ENCODE data around the gene SPATC1L.
A peak's percentile ranks its signal among the peaks of the same experiment; 100 is the strongest.

Gene SPATC1L

DNA sequence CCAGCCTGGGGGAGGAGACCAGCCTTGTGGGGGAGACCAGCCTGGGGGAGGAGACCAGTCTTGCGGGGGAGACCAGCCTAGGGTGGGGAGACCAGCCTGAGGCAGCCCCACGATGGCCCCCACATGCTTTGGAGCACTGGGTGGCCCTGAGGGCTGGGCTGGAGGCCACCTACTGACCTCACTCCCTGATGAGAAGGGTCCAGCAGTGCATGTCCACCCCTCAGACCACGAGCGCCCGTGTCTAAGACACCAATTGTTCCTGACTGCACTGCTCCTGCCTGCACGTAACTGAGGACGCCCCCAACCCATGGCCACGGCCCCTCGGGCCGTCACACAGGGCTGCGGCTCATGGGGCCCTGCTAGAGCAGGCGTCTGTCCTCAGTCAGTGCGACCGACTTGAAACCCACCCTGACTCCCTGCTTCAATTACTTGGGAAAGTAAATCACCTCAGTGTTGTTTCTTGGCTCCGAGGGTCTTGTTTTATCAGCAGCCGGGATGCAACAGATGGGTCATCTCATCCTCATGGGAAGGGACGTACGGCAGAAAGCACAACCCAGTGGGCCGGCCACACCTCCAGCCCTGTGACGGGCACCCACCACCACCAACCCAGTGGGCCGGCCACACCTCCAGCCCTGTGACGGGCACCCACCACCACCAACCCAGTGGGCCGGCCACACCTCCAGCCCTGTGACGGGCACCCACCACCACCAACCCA is at the start of gene SPATC1L:
TSS of gene SPATC1L (minus strand) at position 550 of the 715 bp plus-strand sequence. CDS start 1,643 bp downstream, outside the sequence.
- TF ChIP-seq PPARA (CRISPR knock-in tag; IDR thresholded peaks at IDR 0.05; ENCODE audit: borderline replicate concordance) (no peak), ARNTL (CRISPR knock-in tag; IDR thresholded peaks at IDR 0.05; ENCODE audit: borderline replicate concordance, low read depth) (no peak), SNAI2 (CRISPR knock-in tag; IDR thresholded peaks at IDR 0.05) (no peak), ZC3H10 (CRISPR knock-in tag; IDR thresholded peaks at IDR 0.05) (no peak), ESRRG (CRISPR knock-in tag; IDR thresholded peaks at IDR 0.05) (no peak), GLIS3 (CRISPR knock-in tag; IDR thresholded peaks at IDR 0.05) (no peak), TOX (CRISPR knock-in tag; IDR thresholded peaks at IDR 0.05; ENCODE audit: borderline replicate concordance) (no peak), ZFP30 (CRISPR knock-in tag; IDR thresholded peaks at IDR 0.05) (no peak), ZNF8 (CRISPR knock-in tag; IDR thresholded peaks at IDR 0.05) (no peak), TCF4 (CRISPR knock-in tag; IDR thresholded peaks at IDR 0.05; ENCODE audit: borderline replicate concordance) (no peak), ISL1 (CRISPR knock-in tag; IDR thresholded peaks at IDR 0.05) (no peak)
- TF ChIP-seq, protein P1, sequence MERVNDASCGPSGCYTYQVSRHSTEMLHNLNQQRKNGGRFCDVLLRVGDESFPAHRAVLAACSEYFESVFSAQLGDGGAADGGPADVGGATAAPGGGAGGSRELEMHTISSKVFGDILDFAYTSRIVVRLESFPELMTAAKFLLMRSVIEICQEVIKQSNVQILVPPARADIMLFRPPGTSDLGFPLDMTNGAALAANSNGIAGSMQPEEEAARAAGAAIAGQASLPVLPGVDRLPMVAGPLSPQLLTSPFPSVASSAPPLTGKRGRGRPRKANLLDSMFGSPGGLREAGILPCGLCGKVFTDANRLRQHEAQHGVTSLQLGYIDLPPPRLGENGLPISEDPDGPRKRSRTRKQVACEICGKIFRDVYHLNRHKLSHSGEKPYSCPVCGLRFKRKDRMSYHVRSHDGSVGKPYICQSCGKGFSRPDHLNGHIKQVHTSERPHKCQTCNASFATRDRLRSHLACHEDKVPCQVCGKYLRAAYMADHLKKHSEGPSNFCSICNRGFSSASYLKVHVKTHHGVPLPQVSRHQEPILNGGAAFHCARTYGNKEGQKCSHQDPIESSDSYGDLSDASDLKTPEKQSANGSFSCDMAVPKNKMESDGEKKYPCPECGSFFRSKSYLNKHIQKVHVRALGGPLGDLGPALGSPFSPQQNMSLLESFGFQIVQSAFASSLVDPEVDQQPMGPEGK (CRISPR knock-in tag; IDR thresholded peaks at IDR 0.05; ENCODE audit: borderline replicate concordance), result no peak
- TF ChIP-seq, protein P2, sequence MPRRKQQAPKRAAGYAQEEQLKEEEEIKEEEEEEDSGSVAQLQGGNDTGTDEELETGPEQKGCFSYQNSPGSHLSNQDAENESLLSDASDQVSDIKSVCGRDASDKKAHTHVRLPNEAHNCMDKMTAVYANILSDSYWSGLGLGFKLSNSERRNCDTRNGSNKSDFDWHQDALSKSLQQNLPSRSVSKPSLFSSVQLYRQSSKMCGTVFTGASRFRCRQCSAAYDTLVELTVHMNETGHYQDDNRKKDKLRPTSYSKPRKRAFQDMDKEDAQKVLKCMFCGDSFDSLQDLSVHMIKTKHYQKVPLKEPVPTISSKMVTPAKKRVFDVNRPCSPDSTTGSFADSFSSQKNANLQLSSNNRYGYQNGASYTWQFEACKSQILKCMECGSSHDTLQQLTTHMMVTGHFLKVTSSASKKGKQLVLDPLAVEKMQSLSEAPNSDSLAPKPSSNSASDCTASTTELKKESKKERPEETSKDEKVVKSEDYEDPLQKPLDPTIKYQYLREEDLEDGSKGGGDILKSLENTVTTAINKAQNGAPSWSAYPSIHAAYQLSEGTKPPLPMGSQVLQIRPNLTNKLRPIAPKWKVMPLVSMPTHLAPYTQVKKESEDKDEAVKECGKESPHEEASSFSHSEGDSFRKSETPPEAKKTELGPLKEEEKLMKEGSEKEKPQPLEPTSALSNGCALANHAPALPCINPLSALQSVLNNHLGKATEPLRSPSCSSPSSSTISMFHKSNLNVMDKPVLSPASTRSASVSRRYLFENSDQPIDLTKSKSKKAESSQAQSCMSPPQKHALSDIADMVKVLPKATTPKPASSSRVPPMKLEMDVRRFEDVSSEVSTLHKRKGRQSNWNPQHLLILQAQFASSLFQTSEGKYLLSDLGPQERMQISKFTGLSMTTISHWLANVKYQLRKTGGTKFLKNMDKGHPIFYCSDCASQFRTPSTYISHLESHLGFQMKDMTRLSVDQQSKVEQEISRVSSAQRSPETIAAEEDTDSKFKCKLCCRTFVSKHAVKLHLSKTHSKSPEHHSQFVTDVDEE (CRISPR knock-in tag; IDR thresholded peaks at IDR 0.05), result no peak
- ATAC-seq, result peak; percentile 78

DNA sequence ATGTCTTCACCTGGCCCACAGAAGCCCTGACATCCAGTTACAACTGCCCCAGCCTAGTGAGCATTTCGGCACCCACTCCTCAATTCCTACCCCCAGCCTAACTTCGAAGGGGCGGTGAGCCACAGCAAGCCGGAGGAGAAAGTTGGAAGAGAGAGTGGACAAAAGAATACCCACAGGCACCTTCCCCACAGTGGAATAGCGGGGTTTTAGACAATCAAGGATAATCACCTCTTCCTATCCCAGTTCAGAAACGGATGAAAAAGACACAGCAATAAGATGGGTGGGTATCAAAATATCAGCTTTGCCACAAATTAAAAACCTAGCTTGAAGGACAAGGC is 45.6 kb upstream of the SPATC1L start:
- TF ChIP-seq, protein P3, sequence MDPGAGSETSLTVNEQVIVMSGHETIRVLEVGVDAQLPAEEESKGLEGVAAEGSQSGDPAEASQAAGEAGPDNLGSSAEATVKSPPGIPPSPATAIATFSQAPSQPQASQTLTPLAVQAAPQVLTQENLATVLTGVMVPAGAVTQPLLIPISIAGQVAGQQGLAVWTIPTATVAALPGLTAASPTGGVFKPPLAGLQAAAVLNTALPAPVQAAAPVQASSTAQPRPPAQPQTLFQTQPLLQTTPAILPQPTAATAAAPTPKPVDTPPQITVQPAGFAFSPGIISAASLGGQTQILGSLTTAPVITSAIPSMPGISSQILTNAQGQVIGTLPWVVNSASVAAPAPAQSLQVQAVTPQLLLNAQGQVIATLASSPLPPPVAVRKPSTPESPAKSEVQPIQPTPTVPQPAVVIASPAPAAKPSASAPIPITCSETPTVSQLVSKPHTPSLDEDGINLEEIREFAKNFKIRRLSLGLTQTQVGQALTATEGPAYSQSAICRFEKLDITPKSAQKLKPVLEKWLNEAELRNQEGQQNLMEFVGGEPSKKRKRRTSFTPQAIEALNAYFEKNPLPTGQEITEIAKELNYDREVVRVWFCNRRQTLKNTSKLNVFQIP (CRISPR knock-in tag; IDR thresholded peaks at IDR 0.05; ENCODE audit: borderline replicate concordance, low read depth), result no peak
- TF ChIP-seq CSDC2 (CRISPR knock-in tag; IDR thresholded peaks at IDR 0.05) (no peak), ZC3H10 (CRISPR knock-in tag; IDR thresholded peaks at IDR 0.05) (no peak), ARNTL (CRISPR knock-in tag; IDR thresholded peaks at IDR 0.05; ENCODE audit: borderline replicate concordance, low read depth) (no peak), BACH2 (CRISPR knock-in tag; IDR thresholded peaks at IDR 0.05; ENCODE audit: borderline replicate concordance) (no peak), ZNF565 (CRISPR knock-in tag; conservative IDR thresholded peaks at IDR 0.05; ENCODE audit: low read depth) (no peak), ISL1 (CRISPR knock-in tag; IDR thresholded peaks at IDR 0.05) (no peak), RARB (CRISPR knock-in tag; IDR thresholded peaks at IDR 0.05) (no peak), OSR1 (CRISPR knock-in tag; IDR thresholded peaks at IDR 0.05) (no peak), TCF4 (CRISPR knock-in tag; IDR thresholded peaks at IDR 0.05; ENCODE audit: borderline replicate concordance) (no peak), ZFP3 (CRISPR knock-in tag; IDR thresholded peaks at IDR 0.05) (no peak), ZNF70 (CRISPR knock-in tag; IDR thresholded peaks at IDR 0.05) (no peak), ZNF8 (CRISPR knock-in tag; IDR thresholded peaks at IDR 0.05) (no peak), SNAI2 (CRISPR knock-in tag; IDR thresholded peaks at IDR 0.05) (no peak), ESRRG (CRISPR knock-in tag; IDR thresholded peaks at IDR 0.05) (no peak)
- TF ChIP-seq, protein P2 (CRISPR knock-in tag; IDR thresholded peaks at IDR 0.05), result no peak
- TF ChIP-seq, protein P4, sequence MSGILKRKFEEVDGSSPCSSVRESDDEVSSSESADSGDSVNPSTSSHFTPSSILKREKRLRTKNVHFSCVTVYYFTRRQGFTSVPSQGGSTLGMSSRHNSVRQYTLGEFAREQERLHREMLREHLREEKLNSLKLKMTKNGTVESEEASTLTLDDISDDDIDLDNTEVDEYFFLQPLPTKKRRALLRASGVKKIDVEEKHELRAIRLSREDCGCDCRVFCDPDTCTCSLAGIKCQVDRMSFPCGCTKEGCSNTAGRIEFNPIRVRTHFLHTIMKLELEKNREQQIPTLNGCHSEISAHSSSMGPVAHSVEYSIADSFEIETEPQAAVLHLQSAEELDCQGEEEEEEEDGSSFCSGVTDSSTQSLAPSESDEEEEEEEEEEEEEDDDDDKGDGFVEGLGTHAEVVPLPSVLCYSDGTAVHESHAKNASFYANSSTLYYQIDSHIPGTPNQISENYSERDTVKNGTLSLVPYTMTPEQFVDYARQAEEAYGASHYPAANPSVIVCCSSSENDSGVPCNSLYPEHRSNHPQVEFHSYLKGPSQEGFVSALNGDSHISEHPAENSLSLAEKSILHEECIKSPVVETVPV (CRISPR knock-in tag; IDR thresholded peaks at IDR 0.05), result no peak
- TF ChIP-seq, protein P5, sequence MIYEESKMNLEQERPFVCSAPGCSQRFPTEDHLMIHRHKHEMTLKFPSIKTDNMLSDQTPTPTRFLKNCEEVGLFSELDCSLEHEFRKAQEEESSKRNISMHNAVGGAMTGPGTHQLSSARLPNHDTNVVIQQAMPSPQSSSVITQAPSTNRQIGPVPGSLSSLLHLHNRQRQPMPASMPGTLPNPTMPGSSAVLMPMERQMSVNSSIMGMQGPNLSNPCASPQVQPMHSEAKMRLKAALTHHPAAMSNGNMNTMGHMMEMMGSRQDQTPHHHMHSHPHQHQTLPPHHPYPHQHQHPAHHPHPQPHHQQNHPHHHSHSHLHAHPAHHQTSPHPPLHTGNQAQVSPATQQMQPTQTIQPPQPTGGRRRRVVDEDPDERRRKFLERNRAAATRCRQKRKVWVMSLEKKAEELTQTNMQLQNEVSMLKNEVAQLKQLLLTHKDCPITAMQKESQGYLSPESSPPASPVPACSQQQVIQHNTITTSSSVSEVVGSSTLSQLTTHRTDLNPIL (CRISPR knock-in tag; IDR thresholded peaks at IDR 0.05; ENCODE audit: low read depth), result no peak
- ATAC-seq, result no peak
